Hepatocyte (in vitro differentiated cells): ENCODE measurements around the gene NCAPD3.

Experiments
- EZH2 ChIP-seq: fragments of 200-600 bp; sonication (generic); IDR thresholded peaks from 2 replicates; pipeline ENCODE4 v1.6.1; 2016; ENCODE audit warnings: antibody characterized with exemption, mild to moderate bottlenecking, borderline replicate concordance
- TF ChIP-seq, protein P1 (sequence below): fragments of 200-600 bp; sonication (generic); IDR thresholded peaks from 2 replicates; pipeline ENCODE4 v1.5.1; 2016; ENCODE audit warnings: antibody characterized with exemption, mild to moderate bottlenecking; ENCODE audit not compliant: poor library complexity

DNA sequence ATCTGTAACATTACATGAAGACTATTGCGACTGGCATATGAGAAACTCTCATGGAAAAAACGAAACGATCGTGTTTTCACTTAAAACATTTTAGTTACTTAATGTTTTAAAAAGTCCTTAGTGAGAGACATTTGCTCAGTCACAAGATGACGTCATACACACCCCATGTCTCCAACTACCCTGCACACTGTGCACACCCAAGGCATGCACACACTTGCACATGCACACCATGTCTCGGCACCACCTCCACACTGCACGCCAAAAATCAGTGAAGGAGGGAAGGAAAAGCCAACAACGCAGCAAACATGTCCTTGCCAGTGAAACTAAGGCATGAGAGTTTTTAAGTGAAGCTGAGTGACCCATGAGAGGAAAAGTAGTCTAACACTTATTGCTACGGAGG lies 18.0 kb downstream of the NCAPD3 start:
- TF ChIP-seq, protein P1, sequence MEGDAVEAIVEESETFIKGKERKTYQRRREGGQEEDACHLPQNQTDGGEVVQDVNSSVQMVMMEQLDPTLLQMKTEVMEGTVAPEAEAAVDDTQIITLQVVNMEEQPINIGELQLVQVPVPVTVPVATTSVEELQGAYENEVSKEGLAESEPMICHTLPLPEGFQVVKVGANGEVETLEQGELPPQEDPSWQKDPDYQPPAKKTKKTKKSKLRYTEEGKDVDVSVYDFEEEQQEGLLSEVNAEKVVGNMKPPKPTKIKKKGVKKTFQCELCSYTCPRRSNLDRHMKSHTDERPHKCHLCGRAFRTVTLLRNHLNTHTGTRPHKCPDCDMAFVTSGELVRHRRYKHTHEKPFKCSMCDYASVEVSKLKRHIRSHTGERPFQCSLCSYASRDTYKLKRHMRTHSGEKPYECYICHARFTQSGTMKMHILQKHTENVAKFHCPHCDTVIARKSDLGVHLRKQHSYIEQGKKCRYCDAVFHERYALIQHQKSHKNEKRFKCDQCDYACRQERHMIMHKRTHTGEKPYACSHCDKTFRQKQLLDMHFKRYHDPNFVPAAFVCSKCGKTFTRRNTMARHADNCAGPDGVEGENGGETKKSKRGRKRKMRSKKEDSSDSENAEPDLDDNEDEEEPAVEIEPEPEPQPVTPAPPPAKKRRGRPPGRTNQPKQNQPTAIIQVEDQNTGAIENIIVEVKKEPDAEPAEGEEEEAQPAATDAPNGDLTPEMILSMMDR, result no peak
- TF ChIP-seq EZH2, result no peak
